ENCODE results near the gene LZTR1.

The LZTR1 gene

DNA sequence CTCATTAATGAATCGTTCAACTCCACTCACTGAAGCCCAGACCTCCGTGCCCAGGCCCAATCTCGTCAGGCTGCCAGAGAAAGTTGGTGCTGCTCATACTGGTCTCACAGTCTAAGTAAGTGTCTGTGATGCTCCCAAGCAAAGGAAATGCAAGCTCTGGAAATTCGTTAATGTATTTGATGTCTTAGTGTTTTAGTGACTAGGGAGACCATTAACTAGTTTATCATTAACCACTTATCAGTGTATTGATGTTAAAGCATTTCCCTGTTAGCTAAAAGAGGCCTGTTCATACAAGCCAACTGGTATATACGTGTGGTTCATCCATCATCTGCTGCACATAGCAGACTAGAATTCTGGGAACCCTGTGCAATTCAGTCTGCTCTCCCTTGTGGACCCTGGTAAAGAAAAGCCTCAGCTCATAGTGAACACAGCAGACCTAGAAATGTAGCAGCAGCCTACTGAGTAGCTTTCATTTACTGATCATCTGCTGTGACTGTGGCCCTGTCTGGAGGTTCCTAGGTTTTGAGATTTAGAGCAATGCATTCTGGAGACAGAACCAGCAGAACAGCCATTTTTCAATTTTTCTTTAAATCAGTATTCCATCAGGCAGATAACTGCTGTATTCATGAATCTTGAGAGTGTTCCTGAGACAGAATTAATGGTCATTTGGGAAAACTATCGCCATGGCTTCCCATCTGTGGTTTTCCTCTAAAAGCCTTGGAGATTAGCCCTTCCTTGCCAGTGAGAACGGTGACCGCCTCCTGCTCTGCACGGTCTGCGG lies 30.8 kb upstream of the LZTR1 start:
- DNase-seq = no peak

DNA sequence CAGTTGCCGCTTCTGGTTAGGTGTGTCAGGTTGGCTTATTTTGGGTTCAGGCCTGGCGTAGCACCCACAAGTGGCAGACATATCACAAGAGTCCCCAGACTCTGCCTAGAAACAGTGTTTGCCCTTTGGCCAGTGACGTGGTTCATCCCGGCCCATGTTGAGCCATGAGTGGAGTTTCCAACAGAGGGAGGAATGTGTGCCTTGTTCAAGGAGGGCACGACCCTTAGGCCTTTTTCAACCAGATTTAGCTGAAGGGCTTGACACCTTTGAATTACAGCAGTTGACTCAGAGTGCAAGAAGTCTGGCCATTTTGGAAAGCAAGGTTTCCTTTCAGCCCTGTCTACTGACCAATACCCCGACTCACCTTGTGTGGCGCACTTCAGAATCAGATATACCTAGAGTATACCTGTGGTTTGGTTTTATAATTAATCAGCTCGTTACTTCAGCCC lies 30.1 kb upstream of the LZTR1 start:
- DNase-seq = no peak

DNA sequence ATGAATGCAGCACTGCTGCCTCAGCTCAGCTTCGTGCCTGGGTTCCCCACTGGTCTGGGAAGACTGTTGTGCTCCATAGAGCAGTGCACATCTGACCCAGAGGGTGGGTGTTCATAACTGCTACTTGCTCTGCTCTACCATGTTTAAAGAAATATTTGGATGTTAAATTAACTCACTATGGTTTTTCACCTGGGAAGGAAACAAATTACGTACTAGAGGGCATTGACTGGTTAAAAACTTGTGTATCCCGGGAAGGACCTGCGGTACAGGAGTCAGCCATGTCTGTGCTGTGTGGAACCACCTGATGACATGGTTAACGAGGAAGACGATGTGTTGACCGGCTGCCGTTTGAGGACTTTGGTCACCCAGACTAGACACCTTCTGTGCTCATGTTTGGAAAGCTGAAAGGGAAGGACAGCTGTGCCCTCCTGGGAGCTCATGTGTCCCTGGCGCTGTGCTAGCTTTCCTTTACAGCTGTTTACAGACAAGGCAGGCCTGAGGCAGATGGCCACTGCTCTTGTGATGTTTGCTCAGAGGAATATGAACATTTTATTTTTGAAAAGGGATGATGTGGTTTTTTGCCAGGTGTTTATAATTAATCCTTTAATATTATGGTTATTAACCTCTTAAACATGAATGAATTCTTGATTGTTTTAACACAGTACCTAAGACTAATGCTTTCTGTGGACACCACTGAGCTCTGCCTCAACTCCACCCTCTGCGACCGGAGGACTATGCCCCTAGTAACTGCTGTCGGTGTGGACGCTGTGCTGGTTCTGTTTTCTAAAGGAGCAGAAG lies 29.4 kb upstream of the LZTR1 start:
- DNase-seq = no peak

DNA sequence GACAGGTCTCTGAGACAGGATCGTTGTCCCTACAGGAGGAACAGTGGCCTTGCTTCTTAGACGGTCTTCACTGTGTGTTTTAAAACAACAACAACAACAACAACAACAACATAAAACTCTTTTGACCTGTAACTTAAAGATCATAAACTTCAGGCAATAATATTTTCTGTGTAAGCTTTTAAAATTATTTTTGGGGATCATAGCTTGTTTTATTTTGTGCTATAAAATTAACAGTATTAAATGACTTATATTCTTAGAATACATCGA lies 28.8 kb upstream of the LZTR1 start:
- DNase-seq = no peak

DNA sequence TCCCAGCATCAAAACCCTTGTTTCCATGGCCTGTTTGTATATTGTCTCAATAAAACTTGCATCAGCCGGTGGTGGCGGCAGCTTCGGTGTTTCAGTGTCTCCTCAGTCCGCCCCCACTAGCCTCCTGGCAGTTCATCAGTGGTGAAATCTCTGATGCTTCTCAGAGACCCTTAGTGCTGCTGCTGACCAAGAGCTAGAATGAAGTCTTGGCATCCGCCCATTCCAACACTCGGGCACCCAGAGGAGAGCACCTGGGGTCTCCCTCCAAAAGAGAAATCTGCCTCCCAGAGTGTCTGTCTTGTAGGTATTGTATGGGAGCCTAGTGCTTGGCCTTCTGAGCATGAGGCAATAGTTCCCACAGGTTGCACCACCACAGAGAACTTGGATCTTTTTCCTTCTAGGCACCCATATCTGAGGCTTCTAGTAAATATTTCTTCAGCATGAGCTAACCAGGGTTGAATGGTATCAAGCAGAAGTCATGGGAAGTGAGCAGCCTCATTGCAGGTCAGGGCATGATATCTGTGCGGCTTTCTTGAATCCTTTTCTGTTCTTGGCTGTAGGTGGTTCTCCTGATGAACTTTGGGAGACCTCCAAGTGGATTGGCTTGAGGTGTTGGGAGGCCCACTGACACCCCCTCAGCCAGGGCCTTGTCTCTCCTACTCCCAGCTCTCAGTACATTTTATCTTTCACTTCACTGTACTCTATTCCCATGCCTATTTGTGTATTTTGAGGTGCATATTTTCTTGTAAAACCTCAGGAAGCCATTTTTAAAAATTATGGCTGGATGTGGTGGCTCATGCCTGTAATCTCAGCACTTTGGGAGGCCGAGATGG lies 28.2 kb upstream of the LZTR1 start:
- DNase-seq = no peak

DNA sequence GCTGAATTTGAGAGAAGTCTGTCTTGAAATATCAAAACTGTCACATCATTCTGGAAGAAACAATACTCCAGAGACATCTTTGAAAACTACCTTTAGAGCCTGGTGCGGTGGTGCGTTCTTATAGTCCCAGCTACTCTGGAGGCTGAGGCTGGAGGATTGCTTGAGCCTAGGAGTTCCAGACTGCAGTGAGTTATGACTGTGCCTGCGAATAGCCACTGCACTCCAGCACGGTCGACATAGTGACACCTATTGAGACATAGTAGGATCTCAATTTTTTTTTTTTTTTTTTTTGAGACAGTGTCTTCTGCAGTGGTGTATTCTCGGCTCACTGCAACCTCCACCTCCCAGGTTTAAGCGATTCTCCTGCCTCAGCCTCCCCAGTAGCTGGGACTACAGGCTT lies 26.5 kb upstream of the LZTR1 start:
- no peak for DNase-seq

DNA sequence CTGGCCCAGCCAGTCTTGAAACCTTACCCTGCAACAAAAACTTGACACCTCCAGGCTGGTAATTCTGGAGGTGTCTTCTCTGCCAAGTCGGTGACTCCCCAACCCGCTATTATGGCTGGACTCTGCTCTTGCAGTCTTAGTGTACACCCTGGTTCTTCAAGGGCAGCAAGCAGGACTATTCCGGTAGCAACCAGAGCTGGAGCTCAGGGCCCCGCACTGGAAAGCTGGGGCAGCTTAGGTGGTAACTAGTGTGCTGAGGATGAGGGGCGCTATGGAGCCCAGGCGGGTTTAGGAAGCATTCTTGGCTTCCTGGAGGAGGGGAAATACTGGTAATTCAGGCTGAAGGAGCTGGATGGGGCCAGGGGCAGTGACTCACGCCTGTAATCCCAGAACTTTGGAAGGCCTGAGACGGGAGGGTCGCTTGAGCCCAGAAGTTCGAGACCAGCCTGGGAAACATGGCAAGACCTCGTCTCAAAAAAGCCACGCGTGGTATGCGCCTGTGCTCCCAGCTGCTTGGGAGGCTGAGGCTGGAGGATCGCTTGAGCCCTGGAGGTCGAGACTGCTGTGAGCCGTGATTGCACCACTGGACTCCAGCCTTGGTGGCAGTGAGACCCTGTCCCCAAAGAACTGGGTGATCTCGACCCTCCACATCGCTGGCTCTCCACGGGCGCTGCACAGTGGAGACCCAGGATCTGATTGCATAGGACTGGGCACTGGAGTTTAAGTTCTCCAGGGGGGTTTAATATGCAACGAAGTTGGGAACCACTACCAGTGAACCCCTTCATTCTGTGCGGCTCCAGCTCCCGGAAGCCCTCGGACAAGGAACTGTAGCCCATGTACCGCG lies 25.6 kb upstream of the LZTR1 start:
- DNase-seq = no peak

DNA sequence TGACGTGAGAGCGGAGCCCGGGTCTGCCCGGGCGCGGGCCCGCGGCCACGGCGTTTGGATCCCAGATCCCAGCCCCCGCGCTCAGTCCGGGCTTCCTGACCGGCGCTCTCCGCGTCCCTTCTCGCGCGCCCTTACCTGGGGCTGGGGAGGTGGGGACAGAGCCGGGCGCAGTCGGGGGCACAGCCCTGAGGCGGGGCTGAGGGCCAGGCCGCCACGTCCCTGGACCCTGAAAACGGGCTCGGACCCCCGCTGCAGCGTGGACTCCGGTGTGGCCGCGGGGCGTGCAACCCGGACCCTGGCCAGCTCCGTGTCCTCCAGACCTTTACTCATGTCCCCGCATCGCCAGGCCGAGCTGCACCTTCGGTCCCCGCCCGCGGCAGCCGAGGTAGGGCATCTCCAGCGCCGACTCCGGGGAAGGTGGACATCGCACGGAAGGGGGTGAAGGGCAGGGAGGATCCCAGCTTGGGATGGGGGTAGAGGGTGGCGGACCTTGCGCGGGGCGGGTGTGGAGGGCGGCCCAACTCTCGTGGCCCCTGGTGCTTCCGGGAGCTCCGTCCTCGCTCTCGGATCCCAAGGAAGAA lies 24.9 kb upstream of the LZTR1 start:
- no peak for DNase-seq

DNA sequence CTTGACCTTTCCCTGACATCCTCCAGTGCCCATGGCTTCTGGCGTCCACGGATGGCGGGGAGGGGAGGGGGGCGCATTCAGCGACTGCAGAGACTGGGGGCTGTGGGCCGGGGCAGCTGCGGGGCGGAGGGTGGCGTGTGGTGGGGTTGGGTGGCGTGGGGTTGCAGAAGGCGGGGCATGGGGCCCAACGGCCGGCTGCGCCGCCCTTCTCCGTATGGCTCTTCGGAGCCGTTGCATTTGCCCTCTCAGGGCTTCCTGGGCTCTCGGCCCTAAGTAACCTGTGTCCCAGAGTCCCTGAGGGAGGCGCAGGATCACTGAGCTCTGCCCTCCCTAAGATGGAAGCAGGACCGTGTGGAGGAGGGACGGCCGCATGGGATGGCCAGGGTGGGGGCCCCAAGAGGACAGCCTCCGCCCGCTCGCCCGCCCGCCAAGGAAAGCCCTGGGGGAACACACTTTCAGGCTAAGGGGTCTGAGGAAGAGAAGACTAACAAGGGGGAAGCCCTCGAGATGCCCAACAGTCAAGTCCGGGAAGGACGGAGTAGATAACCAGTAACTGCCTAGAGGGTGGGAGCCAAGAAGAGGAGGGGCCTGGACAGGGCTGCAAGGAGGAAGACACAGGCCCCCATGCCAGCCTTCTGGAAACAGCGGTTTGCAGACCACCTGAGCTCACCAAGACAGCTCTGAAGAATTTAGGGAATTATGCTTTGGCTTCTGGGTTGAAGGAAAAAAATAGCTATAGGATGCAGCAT lies 24.2 kb upstream of the LZTR1 start:
- DNase-seq = peak in 1 of 2 experiments; percentile 28

DNA sequence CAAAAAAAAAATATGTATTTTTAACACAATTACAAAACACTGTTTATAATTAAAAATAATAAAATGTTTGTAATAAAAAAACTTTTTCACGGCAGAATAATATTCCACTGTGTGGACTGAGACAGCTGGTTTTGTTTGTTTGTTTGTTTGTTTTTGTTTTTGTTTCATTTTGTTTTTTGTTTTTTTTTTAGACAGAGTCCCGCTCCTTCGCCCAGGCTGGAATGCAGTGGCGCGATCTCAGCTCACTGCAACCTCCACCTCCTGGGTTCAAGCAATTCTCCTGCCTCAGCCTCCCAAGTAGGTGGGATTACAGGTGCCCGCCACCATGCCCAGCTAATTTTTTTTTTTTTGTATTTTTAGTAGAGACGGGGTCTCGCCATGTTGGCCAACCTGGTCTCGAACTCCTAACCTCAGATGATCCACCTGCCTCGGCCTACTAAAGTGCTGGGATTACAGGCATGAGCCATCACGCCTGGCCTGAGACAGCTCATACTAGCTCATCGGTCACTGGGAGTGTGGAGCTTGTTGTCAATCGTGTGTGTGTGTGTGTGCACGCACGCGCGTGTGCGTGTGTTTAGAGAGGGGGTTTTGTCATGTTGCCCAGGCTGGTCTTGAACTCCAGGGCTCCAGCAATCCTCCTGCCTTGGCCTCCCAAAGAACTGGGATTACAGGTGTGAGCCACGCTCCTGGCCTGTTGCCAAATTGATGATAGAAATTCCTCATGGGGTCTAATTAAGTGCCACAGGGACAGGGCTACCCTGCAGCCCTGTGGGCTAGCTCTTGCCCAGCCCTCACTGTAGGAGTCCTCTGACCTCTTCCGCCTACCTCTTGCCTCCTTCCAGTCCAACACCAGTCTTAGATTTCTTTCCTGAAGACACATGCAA lies 22.3 kb upstream of the LZTR1 start:
- no peak for DNase-seq

DNA sequence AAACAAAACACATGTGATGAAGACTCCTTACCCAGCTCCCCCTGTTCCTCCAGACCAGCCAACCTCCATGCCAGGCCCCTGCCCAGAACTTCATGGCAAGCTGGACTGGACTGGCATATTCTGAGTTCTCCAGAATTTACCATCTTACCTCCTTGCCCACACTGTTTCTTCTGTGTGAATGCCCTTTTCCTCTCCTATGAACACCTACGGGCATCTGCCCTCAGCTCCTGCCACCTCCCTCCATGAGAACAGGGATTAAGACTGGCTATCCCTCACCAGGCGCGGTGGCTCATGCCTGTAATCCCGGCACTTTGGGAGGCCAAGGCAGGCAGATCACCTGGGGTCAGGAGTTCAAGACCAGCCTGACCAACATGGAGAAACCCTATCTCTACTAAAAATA lies 21.5 kb upstream of the LZTR1 start:
- DNase-seq = no peak

DNA sequence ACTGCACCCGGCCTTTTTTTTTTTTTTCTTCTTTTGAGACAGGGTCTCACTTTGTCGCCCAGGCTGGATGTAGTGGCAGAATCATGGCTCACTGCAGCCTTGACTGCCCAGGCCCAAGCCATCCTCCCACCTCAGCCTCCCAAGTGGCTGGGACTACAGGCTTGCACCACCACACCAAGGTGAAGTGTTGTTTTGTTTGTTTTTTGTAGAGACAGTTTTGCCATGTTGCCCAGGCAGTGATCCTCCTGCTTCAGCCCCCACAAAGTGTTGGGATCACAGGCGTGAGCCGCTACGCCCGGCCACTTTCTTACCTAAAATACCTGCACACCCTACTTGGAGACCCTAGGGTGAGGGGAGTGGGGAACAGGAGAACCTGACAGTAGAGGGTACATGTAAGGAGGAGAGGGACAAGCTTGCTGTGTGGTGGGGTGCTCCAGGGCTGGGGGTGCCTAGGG lies 19.6 kb upstream of the LZTR1 start:
- DNase-seq = no peak

DNA sequence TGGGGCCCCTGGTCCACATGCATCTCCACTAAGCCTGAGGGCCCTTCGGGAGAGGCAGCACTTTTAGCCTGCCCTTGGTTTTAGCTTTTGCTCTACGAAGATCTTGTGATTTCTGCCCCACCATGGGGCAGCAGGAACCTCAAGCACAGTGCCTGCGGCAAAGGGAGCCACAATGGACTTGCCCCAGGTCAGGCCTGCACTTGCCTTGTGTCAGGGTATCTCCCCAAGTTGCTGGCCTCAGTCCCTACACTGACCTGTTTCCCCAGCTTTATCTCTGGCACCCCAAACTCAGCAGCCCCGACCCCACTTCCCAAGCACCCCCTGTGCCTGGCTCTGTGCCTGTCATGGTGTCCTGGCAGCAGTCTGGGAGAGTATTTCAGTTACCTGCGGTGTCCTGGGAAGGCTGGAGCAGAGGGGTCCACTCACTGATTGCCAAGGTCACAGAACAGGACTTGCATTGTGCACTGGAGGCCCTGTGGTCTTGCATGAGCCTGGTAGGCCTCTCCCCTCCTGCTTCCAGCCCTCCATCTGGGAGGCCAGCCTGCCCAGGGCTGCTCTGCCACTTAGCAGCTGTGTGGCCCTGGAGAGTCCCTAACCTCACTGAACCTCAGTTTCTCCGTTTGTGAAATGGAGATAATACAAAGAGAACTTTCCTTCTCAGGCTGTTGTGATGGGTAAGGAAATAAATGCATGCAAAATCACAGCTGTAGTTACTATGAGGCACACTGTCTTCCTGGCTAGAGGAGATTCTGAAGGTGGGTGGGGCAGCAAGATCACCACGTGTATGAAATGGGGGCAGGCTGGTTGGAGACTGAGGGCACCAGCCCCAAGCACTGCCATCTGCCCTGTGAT lies 18.7 kb upstream of the LZTR1 start:
- DNase-seq = no peak

DNA sequence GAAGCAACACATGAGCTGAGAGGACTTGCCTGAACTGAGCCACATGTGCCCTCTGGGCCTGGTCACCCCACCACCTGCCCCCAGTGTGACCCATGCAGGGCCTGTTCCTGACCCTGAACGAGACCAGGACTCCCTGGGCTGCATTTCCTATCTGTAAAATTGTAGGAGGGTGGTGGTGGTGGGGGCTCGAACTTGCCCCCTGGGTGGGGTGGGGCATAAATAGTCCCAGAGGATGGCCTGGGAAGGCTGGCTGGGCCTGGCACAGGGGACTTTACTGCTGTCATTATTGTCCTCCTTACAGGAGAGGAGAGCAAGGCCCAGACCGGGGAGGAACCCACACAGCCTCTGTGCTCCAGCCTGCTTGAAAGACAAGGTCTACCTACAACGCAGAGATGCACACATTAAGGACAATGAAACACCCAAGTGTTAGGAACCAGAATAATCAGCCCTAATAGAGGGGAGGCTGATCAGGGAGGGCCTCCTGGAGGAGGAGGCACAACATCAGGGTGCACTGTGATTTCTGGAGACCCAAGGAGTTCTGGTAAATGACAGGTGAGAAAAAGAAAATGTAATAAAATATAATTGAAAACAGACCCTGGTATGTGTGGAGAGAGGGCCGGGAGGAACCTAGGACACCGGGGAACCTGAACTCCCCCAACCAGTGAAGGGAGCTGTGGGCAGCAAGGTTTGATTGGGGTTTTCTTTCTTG lies 17.9 kb upstream of the LZTR1 start:
- DNase-seq = no peak

DNA sequence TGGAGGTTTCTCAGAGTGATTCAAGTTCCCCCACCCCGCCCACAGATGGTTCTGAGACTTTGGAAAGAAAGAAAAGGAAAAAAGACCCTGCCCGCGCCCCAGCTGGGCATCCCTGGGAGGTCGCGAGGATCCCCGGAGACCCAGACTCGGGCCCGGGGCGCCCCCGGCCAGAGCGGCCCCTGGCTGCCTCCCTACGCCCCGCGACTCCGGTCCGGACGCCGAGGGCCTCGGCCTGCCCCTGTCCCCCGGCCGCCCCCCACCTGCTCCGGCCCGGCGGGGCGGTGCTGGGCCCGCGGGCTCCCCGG lies 17.3 kb upstream of the LZTR1 start:
- no peak for DNase-seq

DNA sequence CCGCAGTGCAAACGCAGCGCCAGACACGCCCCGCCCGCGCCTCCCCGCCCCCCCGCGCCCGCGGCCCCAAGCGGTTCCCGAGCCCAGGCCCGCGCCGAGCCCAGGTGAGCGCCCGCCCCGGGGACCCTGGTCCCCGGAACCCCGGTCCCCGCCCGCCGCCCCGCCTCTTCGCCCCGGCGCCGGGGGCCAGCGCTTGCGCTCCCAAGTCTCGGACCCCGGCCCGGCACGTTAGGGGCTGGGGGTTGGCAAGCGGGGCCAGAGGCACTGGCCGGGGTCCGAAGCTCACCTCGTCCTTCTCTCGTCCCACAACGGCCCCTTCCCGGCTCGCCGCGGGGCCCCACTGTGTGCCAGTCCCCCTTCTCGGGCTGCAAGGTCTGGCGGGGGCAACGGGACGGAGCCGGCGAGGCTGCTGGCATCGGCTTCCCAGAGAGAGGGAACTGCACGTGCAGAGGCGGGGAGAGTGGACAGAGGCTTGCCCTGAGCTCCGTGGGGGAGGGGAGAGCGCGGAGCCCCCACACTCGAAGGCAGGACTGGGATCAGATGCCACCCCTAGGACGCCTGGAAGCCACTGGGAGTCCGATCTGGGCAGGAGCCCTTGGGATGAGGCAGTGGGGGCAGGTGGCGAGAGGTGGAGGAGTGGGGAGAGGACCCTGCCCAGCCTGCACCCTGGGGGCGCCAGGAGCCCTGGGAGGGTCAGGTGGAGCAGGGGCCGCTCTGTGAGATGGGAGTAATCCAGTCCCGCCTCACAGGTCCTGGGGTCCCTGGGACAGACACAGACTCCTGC lies 16.8 kb upstream of the LZTR1 start:
- DNase-seq = no peak

DNA sequence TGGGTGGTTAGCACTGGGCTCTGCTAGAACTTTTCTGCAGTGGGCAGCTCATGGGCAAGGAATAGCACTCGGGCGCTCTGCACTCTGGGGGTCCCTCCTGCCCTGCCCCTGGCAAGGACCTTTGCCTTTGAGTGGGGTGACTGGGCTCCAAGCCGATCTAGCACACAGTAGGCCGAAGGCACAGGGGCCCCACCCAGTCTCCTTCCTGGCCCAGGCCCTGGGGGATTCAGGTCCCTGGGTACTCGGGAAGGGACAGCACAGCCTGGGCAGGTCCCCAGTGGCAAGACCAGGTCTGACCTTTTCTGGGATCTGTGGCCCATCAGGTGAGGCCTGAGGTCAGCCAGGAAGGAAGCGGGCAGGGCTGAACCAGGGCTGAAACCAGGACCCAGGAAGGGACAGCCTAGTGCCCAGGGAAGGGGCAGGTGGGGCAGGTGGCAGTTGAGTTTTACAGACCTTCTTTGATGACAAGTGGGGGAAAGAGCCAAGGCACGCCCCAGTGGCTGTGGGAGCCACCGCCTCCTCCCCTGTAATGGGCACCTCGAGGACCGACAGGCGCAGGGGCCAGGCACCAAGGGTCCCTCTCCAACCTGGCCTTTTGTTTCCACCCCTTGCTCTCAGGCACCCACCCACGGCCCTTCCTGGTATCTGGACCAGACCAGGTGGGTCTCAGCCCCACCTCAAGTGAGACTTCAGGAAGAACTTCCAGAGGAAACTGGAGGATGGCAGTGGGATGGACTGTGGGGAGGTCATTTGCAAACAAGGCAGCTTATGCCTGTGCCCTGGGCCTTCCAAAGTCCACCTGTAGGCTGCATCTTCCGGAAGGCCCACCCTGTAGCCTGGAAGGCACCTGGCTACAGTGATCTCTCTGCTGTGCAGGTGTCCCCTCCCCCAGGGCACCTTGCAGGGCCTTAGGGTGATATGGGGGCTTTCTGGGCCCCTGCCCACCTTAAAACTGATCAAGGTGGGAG lies 15.9 kb upstream of the LZTR1 start:
- no peak for DNase-seq

Measured in NCI-H1930 (cell line).